Measurements from ENCODE around the gene LRRC56. TPM values are rescaled to one million over a fixed set of nuclear protein-coding genes. Genes with fewer than 3 reads are reported as not detected.

The LRRC56 gene
- total RNA-seq (2.0 TPM), polyA plus RNA-seq (ENCODE audit: insufficient read depth in 1 of 8, insufficient read length in 8 of 8, low replicate concordance in 1 of 8) (1 to 10 TPM; 1.7 to 8.4 (median 5.9) TPM)
- long read RNA-seq, donor 1, partial matches to known transcripts, result 48 of 59 reads
- long read RNA-seq, donor 1, other reads (novel, unspliced or antisense), result 11 of 59 reads
- long read RNA-seq, donor 2, result 0 reads
- long read RNA-seq, donor 3, result 0 reads
- long read RNA-seq, donor 4, result 0 reads
- long read RNA-seq, donor 5, result 0 reads
- long read RNA-seq, donor 6, result 0 reads
- long read RNA-seq, donor 7, result 0 reads
- long read RNA-seq, donor 8, result 0 reads
- long read RNA-seq, donor 9, result 0 reads
- long read RNA-seq, donor 10, result 0 reads
- long read RNA-seq, donor 11, result 0 reads

GRCh38 chr11:536841-537621 is at the start of gene LRRC56:
Gene LRRC56 (plus strand): TSS chr11:537527. CDS start chr11:540685, 3,158 bp downstream.
- Histone ChIP-seq H3K27me3 (ENCODE audit: control insufficient read depth, insufficient read depth, low read length) (peaks cover 37% of the 10 kb centered on the region), H3K4me1 (ENCODE audit: control insufficient read depth, insufficient read depth, low read length) (peaks cover 51% of the 10 kb centered on the region), H3K9me3 (replicated peaks; ENCODE audit: control insufficient read depth, low read depth, low read length) (no peaks in the 10 kb centered on the region), H3K36me3 (ENCODE audit: control insufficient read depth, insufficient read depth, low read length) (peaks cover 19% of the 10 kb centered on the region), H3K27ac (ENCODE audit: low read length) (no peak within 1 kb of the TSS), H3K4me3 (ENCODE audit: low read length) (peak within 1 kb of the TSS; percentile 19)
- under 1% methylated on average over 93 of the region's 93 CpGs for WGBS (ENCODE audit: insufficient coverage)
- DNase-seq, result peak; percentile 76

GRCh38 chr11:487571-488021 is 49.7 kb upstream of the LRRC56 start:
- no peak overlapping the region for H3K4me3 ChIP-seq (ENCODE audit: low read length)
- WGBS (ENCODE audit: insufficient coverage), result 92% methylated on average over 22 of the region's 22 CpGs
- H3K27ac ChIP-seq (ENCODE audit: low read length), result no peak overlapping the region
- peaks cover 2% of the 10 kb centered on the region for H3K4me1 ChIP-seq (ENCODE audit: control insufficient read depth, insufficient read depth, low read length)
- DNase-seq, result no peak
- no peaks in the 10 kb centered on the region for H3K27me3 ChIP-seq (ENCODE audit: control insufficient read depth, insufficient read depth, low read length)
- peaks cover 27% of the 10 kb centered on the region for H3K36me3 ChIP-seq (ENCODE audit: control insufficient read depth, insufficient read depth, low read length)
- peaks cover 5% of the 10 kb centered on the region for H3K9me3 ChIP-seq (replicated peaks; ENCODE audit: control insufficient read depth, low read depth, low read length)

- H3K9me3 ChIP-seq (replicated peaks; ENCODE audit: control insufficient read depth, low read depth, low read length), result peaks cover 4% of the 10 kb centered on the region
- no peak overlapping the region for H3K27ac ChIP-seq (ENCODE audit: low read length)
- DNase-seq, result no peak
- 84% methylated on average over 21 of the region's 25 CpGs for WGBS (ENCODE audit: insufficient coverage)
- H3K4me3 ChIP-seq (ENCODE audit: low read length), result no peak overlapping the region
- peaks cover 31% of the 10 kb centered on the region for H3K36me3 ChIP-seq (ENCODE audit: control insufficient read depth, insufficient read depth, low read length)
- peaks cover 2% of the 10 kb centered on the region for H3K4me1 ChIP-seq (ENCODE audit: control insufficient read depth, insufficient read depth, low read length)
- H3K27me3 ChIP-seq (ENCODE audit: control insufficient read depth, insufficient read depth, low read length), result no peaks in the 10 kb centered on the region
Measured at GRCh38 chr11:488062-488461, 49.3 kb upstream of the LRRC56 start.

- Histone ChIP-seq H3K27ac (ENCODE audit: low read length) (peak overlapping the region; percentile 1), H3K4me3 (ENCODE audit: low read length) (no peak overlapping the region), H3K9me3 (replicated peaks; ENCODE audit: control insufficient read depth, low read depth, low read length) (peaks cover 2% of the 10 kb centered on the region), H3K36me3 (ENCODE audit: control insufficient read depth, insufficient read depth, low read length) (peaks cover 36% of the 10 kb centered on the region), H3K4me1 (ENCODE audit: control insufficient read depth, insufficient read depth, low read length) (peaks cover 2% of the 10 kb centered on the region), H3K27me3 (ENCODE audit: control insufficient read depth, insufficient read depth, low read length) (no peaks in the 10 kb centered on the region)
- DNase-seq, result no peak
- WGBS (ENCODE audit: insufficient coverage), result 90% methylated on average over 17 of the region's 19 CpGs
Measured at GRCh38 chr11:488579-488978, 48.7 kb upstream of the LRRC56 start.

GRCh38 chr11:488992-489391 is 48.3 kb upstream of the LRRC56 start:
- Histone ChIP-seq H3K9me3 (replicated peaks; ENCODE audit: control insufficient read depth, low read depth, low read length) (no peaks in the 10 kb centered on the region), H3K27me3 (ENCODE audit: control insufficient read depth, insufficient read depth, low read length) (no peaks in the 10 kb centered on the region), H3K4me3 (ENCODE audit: low read length) (no peak overlapping the region), H3K27ac (ENCODE audit: low read length) (peak overlapping the region; percentile 1), H3K4me1 (ENCODE audit: control insufficient read depth, insufficient read depth, low read length) (peaks cover 2% of the 10 kb centered on the region), H3K36me3 (ENCODE audit: control insufficient read depth, insufficient read depth, low read length) (peaks cover 38% of the 10 kb centered on the region)
- WGBS (ENCODE audit: insufficient coverage), result 88% methylated on average over 16 of the region's 19 CpGs
- no peak for DNase-seq

GRCh38 chr11:489610-490185 is 47.6 kb upstream of the LRRC56 start:
- H3K4me3 ChIP-seq (ENCODE audit: low read length), result no peak overlapping the region
- no peak for DNase-seq
- H3K27me3 ChIP-seq (ENCODE audit: control insufficient read depth, insufficient read depth, low read length), result no peaks in the 10 kb centered on the region
- H3K9me3 ChIP-seq (replicated peaks; ENCODE audit: control insufficient read depth, low read depth, low read length), result no peaks in the 10 kb centered on the region
- H3K36me3 ChIP-seq (ENCODE audit: control insufficient read depth, insufficient read depth, low read length), result peaks cover 44% of the 10 kb centered on the region
- no peak overlapping the region for H3K27ac ChIP-seq (ENCODE audit: low read length)
- WGBS (ENCODE audit: insufficient coverage), result 91% methylated on average over 31 of the region's 37 CpGs
- peaks cover 8% of the 10 kb centered on the region for H3K4me1 ChIP-seq (ENCODE audit: control insufficient read depth, insufficient read depth, low read length)

- no peak for DNase-seq
- H3K27ac ChIP-seq (ENCODE audit: low read length), result no peak overlapping the region
- no peaks in the 10 kb centered on the region for H3K27me3 ChIP-seq (ENCODE audit: control insufficient read depth, insufficient read depth, low read length)
- 91% methylated on average over 38 of the region's 38 CpGs for WGBS (ENCODE audit: insufficient coverage)
- no peaks in the 10 kb centered on the region for H3K9me3 ChIP-seq (replicated peaks; ENCODE audit: control insufficient read depth, low read depth, low read length)
- H3K4me3 ChIP-seq (ENCODE audit: low read length), result no peak overlapping the region
- peaks cover 13% of the 10 kb centered on the region for H3K4me1 ChIP-seq (ENCODE audit: control insufficient read depth, insufficient read depth, low read length)
- H3K36me3 ChIP-seq (ENCODE audit: control insufficient read depth, insufficient read depth, low read length), result peaks cover 49% of the 10 kb centered on the region
Measured at GRCh38 chr11:490186-490929, 47.0 kb upstream of the LRRC56 start.

- Histone ChIP-seq H3K36me3 (ENCODE audit: control insufficient read depth, insufficient read depth, low read length) (peaks cover 53% of the 10 kb centered on the region), H3K27me3 (ENCODE audit: control insufficient read depth, insufficient read depth, low read length) (no peaks in the 10 kb centered on the region), H3K27ac (ENCODE audit: low read length) (no peak overlapping the region), H3K9me3 (replicated peaks; ENCODE audit: control insufficient read depth, low read depth, low read length) (no peaks in the 10 kb centered on the region), H3K4me1 (ENCODE audit: control insufficient read depth, insufficient read depth, low read length) (peaks cover 17% of the 10 kb centered on the region), H3K4me3 (ENCODE audit: low read length) (no peak overlapping the region)
- 88% methylated on average over 11 of the region's 15 CpGs for WGBS (ENCODE audit: insufficient coverage)
- DNase-seq, result no peak
Measured at GRCh38 chr11:490930-491260, 46.4 kb upstream of the LRRC56 start.

- no peak for DNase-seq
- Histone ChIP-seq H3K27me3 (ENCODE audit: control insufficient read depth, insufficient read depth, low read length) (no peaks in the 10 kb centered on the region), H3K4me1 (ENCODE audit: control insufficient read depth, insufficient read depth, low read length) (peaks cover 17% of the 10 kb centered on the region), H3K27ac (ENCODE audit: low read length) (no peak overlapping the region), H3K4me3 (ENCODE audit: low read length) (no peak overlapping the region), H3K9me3 (replicated peaks; ENCODE audit: control insufficient read depth, low read depth, low read length) (no peaks in the 10 kb centered on the region), H3K36me3 (ENCODE audit: control insufficient read depth, insufficient read depth, low read length) (peaks cover 53% of the 10 kb centered on the region)
- 81% methylated on average over 7 of the region's 7 CpGs for WGBS (ENCODE audit: insufficient coverage)
Measured at GRCh38 chr11:491358-491757, 46.0 kb upstream of the LRRC56 start.

Measured in muscle of leg (tissue), 16 donors.